Ovary (tissue), 3 donors: Measurements from ENCODE around the gene SCGB3A2.

Source experiments
- CTCF ChIP-seq, 3 donors: fragments of 450-650 bp in 2 of 3; fragments of 200-600 bp in 1 of 3; IDR thresholded peaks; one replicate each; pipeline versions ENCODE4 v1.5.1 to v1.8.0; 2016 to 2022; ENCODE audit warnings: antibody characterized with exemption in 3 of 3, mild to moderate bottlenecking in 1 of 3
- EP300 ChIP-seq: sonication (generic); formaldehyde crosslinking; IDR thresholded peaks from one replicate; pipeline ENCODE4 v1.6.1; 2017; ENCODE audit warnings: antibody characterized with exemption
- POLR2A ChIP-seq: fragments of 450-650 bp; IDR thresholded peaks from one replicate; pipeline ENCODE4 v1.6.1; 2017; ENCODE audit warnings: antibody characterized with exemption, mild to moderate bottlenecking, moderate library complexity
- donor health status: DM: no; HTN: no; CAD: no.

DNA sequence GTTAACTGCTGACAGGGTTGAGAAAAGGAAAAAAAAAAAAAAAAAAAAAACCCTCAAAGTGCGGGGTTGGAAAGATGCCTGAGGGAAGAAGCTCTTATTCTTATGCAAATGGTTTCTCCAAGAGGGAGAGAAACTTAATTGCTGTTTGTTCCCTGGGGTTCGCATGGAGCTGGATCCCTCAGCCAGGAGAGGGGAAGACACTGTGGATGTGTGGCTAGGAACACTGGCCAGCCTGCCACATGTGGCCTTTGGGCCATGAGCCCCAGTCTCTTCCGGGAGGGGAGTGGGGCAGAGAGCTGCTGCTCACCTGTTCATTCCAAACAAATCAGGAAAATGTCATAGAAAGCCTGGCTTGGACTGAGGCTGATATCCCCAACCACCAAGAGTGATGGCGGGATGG lies 9.4 kb upstream of the SCGB3A2 start:
- TF ChIP-seq CTCF (IDR thresholded peaks at IDR 0.05), result no peak
- no peak for TF ChIP-seq POLR2A
- TF ChIP-seq EP300, result no peak
